ENCODE measurements around the gene ACSL4.
"Not testable (repeated sequence)": the region's sequence is repeated elsewhere in the genome, so short reads cannot be mapped to it uniquely, and the experiment has no call there.

ACSL4 gene

GRCh38 chrX:109724971-109725370, 8.1 kb downstream of the ACSL4 start:
- not testable (repeated sequence) for DNase-seq

- no peak for DNase-seq
These were observed 12.1 kb downstream of the ACSL4 start for GRCh38 chrX:109720947-109721346.

- no peak for DNase-seq
These were observed 13.8 kb downstream of the ACSL4 start for GRCh38 chrX:109719264-109719663.

- no peak for DNase-seq
These were observed 16.5 kb downstream of the ACSL4 start for GRCh38 chrX:109716431-109717028.

GRCh38 chrX:109714340-109714958, 18.6 kb downstream of the ACSL4 start:
- DNase-seq, result no peak

GRCh38 chrX:109710181-109710580, 22.9 kb downstream of the ACSL4 start:
- DNase-seq, result no peak

- DNase-seq, result no peak
These were observed 23.9 kb downstream of the ACSL4 start for GRCh38 chrX:109709129-109709631.

GRCh38 chrX:109707720-109708119, 25.3 kb downstream of the ACSL4 start:
- no peak for DNase-seq

- no peak for DNase-seq
These were observed 25.7 kb downstream of the ACSL4 start for GRCh38 chrX:109707319-109707718.

- no peak for DNase-seq
These were observed 28.5 kb downstream of the ACSL4 start for GRCh38 chrX:109704563-109704962.

GRCh38 chrX:109697855-109698254, 35.2 kb downstream of the ACSL4 start:
- DNase-seq, result no peak

GRCh38 chrX:109696146-109696740, 36.8 kb downstream of the ACSL4 start:
- no peak for DNase-seq

- DNase-seq, result no peak
These were observed 37.4 kb downstream of the ACSL4 start for GRCh38 chrX:109695637-109696036.

- DNase-seq, result no peak
These were observed 41.3 kb downstream of the ACSL4 start for GRCh38 chrX:109691752-109692151.

GRCh38 chrX:109691277-109691676, 41.8 kb downstream of the ACSL4 start:
- DNase-seq, result no peak

- DNase-seq, result no peak
These were observed 45.2 kb downstream of the ACSL4 start for GRCh38 chrX:109687903-109688302.

GRCh38 chrX:109685656-109686078, 47.4 kb downstream of the ACSL4 start:
- no peak for DNase-seq

GRCh38 chrX:109684136-109684535, 48.9 kb downstream of the ACSL4 start:
- DNase-seq, result no peak

GRCh38 chrX:109681475-109682081, 51.5 kb downstream of the ACSL4 start:
- no peak for DNase-seq

GRCh38 chrX:109679820-109680219, 53.2 kb downstream of the ACSL4 start:
- no peak for DNase-seq

GRCh38 chrX:109672239-109672638, 60.8 kb downstream of the ACSL4 start:
- no peak for DNase-seq

GRCh38 chrX:109671170-109671569, 61.9 kb downstream of the ACSL4 start:
- DNase-seq, result not testable (repeated sequence)

GRCh38 chrX:109667986-109668385, 65.1 kb downstream of the ACSL4 start:
- DNase-seq, result no peak
